HG02870 (cell line): ENCODE measurements around the gene UNC13B.
"Not testable (repeated sequence)": the region's sequence is repeated elsewhere in the genome, so short reads cannot be mapped to it uniquely, and the experiment has no call there.

Source experiments
- ATAC-seq: cut with Tn5 transposase; IDR thresholded peaks from one replicate; pipeline ENCODE4 v1.9.1; 2021; ENCODE audit warnings: mild to moderate bottlenecking, moderate library complexity; ENCODE audit not compliant: unreplicated experiment

The UNC13B gene

DNA sequence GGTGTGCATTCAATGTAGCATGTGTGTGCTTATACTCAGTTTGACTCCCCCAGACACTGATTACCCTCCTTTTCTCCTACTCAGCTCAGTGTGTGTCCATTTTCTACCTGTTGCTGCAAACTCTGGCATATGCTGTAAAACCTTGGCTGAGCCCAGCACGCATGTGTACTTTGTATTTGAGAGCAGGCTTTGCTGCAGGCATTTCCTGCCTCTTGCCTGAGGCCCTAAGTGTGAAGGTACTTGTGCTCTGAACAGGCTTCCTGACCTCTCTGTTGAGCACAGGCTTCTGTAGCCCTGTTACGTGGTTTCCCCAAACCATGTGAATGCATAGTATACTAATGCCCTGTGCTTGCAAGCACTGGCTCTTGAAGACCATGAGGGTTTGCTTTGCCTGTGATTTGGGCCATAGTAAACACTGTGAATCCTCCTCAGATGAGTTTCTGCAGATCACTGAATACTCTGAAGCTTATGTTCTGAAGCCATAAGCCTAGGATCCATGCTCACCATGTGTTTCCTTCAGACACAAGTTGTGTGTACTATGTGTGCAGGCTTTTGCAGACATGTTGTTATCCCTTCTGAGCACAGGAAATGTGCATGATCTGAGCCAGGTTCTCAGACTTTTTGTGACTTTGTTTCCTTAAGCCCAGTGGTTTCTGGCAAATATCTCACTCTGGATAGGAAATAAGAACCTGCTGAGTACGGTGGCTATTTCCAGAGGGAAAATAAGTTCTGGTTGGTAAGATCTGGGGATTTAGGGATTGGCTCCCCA is 203.2 kb downstream of the UNC13B start:
- no peak for ATAC-seq

DNA sequence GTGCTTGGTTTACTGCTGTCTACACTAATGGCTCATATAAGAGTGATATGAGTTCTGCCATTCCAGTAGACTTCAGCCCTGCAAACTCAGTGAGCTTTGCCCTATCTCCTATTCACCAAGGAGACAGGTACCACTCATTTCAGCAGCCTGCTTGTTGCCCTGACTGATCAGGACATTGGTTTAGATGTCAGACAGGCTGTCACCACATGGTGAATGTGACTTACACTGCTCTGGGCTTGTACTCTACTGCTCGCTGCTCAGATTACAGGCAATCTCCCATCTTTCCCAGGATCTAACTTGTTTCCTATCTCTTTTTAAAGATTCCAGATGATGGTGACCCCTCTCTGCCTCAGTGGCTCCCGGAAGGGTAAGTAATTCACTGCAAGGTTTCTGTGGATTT is 204.8 kb downstream of the UNC13B start:
- no peak for ATAC-seq

DNA sequence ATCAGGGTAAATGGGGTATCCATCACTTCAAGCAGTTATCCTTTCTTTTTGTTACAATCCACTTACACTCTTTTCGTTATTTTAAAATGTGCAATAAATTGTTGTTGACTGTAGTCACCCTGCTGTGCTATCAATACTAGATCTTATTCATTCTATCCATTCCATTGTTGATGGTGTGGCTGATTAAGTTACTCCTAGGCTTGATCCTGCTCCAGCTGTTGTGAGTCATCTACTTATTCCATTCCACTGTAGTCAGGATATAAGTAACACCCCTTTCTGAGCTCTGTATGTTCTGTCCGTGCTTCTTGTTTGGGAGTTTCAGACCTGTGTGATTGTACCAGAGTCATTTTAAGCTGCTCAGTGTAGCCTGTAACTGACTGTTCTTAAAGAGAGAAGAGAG is 205.6 kb downstream of the UNC13B start:
- ATAC-seq: no peak

DNA sequence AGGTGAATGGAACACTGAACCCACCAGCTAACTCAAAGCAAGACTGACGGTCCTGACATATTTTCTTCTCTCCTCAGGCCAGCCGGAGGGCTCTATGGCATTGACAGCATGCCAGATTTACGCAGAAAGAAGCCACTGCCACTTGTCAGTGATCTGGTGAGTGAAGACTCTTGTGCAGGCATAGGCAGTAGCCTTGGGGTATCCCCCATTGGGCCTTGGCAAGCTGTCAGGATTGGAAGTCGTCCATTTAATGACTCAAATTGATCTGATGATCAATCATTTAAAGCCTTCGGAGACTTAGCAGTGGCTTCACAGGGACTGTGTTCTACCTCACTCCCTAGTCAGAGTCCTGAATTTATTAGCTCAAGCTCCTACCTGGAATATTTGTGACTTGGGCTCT is 208.4 kb downstream of the UNC13B start:
- ATAC-seq: no peak

DNA sequence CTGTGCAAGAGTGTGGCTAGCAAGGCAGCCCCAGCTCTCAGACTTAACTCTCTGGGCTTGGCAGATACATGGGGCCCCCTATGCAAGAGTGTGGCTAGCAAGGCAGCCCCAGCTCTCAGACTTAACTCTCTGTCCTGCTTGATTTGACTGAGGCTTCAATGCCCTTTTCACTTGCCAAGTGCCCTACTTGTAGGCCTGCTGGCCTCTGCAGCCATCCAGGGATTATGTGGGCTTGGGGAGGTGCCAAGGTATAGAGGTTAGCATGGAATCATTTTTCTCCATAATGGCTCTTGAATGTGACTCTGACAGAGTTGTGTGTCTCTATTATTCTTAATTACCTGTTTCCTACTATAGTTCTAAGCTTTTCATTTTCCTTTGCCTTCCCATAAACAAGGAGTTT is 212.6 kb downstream of the UNC13B start:
- no peak for ATAC-seq

DNA sequence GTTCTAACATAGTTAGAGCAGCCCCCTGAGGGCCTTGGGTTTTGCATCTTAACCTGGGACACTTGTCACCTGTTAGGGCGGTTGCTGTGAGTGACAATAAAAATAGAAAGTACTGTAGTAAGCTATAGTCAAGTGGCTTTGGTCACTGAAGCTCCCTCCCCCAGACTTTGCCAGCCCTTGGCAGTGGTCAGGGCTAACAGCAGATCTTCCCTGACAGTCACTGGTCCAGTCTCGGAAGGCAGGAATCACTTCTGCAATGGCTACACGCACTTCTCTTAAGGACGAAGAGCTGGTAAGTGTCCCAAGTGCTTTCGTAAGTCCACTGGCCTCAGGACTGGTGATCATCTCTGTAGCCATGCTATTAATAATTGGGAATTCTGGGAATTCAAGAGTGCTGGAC is 213.1 kb downstream of the UNC13B start:
- ATAC-seq: no peak

DNA sequence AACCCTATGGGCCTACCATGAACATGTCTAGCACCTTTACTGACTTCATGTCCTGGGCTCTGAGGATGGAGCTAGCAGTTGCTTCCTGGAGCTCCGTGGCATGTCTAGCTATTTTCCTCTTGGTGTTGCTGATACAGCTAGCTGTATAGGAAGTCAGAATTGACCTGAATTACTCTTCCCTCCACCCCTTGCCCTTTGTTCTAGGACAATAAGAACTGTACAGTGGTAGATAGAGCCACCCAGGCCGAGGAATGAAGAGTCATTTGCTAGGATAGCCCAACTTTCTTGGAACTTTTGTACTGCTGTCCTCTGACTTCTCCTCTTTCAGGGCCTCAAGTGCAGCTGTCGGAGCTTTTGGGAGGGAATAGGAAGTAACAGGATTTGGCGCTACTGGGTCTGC is 218.2 kb downstream of the UNC13B start:
- no peak for ATAC-seq

DNA sequence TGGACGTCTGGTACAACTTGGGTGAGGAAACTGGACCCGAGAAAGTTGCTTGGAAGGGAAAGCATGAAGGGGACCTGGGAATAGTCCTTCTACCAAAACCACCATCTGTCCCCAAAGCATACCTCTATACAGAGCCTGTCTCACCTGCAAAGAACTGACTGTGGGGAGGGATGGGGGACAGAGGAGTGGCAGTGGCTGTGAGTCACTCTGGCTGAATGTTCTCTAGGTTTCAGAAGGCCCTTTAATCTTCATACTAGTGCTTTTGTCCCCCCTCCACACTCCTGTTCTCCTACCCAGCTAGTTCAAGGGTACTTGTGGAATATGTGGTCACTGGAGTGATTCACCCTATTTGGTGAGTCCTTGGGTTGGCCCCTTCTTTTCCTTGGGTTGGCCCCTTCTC is 218.8 kb downstream of the UNC13B start:
- ATAC-seq: no peak

DNA sequence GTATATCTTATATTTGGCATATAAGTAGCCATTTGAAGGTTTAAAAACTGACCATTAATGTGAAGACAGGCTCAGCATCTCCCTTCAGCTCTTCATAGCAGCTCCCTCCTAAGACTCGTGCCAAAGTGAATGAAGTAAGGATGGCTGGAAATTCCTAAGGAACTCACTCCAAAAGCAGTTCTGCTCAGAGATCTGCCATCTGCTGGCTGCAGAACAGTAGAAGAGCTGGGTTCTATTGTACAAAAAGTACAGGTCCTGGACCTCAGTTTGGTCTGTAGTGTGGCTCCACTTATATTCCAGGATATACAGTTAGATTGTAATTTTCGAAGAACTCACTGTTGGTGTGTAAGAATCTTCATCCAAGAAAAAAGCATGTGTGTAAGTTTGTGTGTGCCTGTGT is 223.2 kb downstream of the UNC13B start:
- ATAC-seq: no peak

DNA sequence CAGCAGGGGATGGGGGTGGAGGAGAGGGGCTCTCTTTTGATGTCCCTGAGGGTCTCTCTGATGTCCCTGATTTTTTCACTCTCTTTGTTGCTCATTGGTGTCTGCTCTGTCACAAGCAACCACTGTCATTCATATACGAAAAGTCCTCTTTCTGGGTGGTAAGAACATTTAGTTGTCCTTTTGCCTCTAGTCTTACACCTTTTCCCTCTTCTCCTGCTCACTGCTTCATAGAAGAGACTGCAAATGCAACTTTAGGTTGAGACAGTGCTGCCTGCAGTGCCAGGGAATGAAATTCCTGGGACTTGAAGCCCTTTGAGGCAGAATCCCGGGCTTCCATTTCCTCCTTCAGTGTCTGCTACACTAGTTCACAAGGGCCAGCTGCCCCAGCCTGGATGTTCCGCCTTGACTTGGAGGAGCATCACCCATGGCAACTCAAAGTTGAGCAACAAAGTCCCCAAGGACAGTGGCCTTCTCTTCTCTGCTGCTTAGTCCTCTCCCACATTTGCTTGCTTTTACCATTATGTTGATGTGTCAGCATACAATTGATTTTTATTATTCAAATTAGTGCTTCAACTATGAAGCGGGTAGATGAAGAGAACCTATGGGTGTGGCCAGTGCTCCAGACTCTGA is 233.4 kb downstream of the UNC13B start:
- no peak for ATAC-seq

DNA sequence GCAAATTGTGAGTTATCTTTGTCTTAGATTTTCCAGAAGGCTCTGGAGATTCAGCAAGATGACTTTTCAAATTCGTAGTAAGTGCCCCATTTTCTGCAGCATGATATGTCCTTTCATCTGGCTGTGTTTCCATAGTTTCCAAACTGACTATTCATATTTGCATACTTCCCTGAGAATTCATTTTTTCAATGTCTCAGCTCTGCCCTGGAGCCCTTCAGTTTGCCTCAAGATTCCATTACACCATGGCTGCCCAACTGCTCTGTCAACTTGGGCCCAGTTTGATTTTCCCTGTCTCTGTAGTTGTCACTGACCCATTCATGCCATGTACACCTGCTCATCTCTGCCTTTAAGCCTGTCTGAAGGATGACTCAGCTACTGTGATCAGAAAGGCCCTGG is 233.9 kb downstream of the UNC13B start:
- no peak for ATAC-seq

DNA sequence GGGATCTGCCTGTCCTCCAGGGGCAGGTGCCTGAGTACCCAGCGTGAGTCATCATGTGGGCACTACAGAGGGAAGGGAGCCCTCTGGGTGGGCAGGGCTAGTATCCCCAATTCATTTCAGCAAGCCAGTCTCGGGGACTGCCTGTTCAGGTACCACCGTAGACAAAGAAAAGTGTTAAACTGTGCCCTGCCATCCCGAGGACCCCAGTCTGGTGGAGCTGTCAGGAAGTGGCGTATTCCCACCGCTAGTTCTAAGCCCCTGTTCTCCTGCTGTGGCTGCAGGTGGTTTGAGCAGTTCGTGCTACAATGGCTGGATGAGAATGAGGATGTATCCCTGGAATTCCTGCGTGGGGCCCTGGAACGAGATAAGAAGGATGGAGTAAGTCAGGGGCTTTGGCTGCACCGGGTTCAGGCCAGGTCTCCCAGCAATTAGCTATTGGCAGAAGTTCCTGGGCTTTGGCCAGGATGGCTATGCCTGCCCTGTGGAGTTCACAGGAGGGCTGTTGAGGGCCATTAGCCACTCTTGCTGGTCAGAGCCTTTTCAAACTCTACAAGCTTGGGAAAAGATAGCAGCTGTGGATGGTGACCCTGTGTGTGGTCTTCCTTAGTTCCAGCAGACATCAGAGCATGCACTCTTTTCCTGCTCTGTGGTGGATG is 234.9 kb downstream of the UNC13B start:
- ATAC-seq: no peak

DNA sequence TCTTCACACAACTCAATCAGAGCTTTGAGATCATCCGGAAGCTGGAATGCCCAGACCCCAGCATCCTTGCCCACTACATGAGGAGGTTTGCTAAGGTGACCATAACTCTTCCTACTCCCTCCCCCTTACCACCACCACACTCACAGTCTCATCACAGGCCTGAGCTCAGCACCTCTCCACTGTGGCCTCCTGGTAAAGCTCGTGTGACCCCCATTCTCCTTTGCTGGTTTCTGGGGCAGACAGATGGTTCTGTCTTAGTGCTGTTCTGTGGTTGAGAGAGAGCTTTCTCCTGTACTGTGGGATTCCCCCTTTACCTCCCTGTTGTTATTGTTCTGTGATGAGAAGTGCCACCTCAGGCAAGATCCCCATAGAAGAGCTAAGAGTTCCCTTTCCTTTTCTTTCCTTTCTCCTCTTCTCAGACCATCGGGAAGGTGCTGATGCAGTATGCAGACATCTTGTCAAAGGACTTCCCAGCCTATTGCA is 235.4 kb downstream of the UNC13B start:
- ATAC-seq: no peak

DNA sequence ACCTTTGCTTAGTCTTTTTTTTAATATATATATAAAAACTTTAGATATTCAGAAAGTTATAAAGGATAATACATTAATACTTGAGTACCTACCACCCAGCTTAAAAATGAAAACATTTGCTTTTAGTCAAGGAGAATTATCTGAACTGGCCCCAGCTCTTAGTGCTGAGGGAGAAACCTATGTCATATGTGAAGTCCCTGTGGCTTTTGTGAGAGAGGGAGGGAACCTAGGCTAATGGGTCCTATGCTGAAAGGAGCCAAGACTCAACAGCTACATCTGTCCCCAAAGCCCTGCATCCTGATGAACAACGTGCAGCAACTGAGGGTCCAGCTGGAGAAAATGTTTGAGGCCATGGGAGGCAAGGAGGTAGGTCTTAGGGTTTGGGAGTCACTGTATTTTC is 236.1 kb downstream of the UNC13B start:
- no peak for ATAC-seq

DNA sequence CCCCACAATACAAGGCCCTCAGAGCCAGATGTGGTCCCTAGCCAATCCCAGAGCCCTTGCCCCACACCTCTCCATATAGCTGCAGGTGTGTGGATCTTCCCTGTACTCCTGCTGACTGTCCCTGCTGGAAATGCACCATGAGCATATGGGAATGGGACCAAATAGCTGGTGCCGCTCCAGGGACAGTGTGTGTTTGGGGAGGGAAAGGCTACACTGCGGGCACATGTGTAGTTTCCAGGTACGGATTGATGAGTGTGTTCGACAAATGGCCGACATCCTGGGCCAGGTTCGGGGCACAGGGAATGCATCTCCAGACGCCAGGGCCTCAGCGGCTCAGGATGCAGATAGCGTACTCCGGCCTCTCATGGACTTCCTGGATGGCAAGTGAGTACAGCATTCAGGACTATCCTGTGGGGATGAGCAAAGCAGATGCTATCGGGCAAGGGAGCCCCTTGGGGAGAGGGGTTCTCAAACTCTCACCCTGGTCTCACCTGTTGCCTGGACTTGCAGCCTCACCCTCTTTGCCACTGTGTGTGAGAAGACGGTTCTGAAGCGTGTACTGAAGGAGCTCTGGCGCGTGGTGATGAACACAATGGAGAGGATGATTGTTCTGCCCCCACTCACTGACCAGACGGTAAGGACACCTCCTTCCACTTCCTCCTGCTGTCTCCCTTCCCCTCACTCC is 237.0 kb downstream of the UNC13B start:
- no peak for ATAC-seq

DNA sequence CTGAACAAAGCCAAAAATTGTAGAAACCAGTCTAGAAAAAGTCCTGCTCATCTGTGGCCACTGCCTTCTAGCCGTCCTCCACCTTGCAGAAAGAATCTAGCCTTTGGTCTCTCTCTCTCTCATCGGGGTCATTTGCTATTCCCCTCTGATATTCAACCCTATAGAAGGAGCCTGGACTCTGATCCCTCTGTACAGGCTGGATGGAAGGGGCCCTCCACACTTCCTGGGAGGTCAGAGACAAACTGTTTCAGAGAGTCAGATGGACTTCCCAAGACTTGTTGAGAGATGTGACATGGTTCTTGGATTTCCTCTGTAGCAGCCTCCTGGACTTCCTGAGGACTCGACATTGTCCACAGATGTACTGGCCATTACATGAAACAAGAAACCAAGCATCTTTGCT is 243.1 kb downstream of the UNC13B start:
- ATAC-seq: no peak

DNA sequence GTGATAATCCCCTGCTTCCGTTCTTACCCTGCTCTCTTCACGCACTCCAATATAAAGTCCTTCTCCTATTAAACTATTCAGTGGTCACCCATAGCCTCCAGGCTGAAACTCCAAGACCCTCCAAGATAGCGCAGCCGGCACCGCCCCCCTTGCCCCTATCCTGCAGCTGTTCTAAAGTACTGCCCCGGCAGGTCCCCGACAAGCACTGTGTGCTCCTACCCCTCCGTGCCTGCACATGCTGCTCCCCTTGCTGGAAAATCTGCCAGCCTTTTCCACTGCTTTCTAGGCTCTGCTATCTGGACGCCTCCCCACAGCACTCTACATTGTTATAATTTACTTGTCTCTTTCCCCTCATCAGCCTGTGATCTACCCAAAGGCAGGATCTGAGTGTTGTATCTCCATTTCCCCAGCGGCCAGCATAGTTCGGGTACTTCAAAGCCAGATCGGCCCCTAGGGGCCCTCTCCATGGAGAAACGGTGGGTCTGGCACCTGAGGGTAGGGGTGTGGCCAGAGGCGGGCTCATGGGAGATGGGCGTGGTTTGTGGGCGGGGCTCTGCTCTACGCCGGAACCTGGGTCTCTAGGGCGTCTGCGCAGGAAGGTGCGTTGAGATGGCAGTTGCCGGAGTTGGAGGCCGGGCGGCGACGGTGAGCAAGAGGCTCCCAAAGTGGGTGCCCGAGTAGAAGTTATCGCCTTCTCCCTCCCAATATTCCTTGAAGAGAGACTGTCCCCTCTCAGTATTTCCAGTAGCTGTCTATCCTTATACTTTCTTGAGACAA is 244.6 kb downstream of the UNC13B start:
- ATAC-seq: no peak

DNA sequence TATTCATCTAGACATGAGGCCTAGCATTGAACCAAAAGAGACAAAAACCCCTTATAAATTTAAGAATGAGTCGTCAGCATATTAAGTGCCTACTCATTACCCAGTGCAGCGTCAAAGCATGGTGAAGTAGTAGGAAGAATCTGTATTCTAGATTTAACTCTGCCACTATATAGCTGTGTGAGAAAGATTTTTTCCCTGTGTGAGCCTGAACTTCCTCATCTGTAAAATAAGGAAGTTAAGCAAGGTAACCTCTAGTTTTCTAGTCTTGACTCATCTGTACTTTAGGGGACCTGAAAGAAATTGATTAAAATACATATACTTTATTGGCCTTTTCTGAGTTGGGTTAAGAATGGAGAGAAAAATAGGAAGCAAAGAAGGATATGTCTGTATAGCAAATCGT is 246.0 kb downstream of the UNC13B start:
- ATAC-seq: no peak

DNA sequence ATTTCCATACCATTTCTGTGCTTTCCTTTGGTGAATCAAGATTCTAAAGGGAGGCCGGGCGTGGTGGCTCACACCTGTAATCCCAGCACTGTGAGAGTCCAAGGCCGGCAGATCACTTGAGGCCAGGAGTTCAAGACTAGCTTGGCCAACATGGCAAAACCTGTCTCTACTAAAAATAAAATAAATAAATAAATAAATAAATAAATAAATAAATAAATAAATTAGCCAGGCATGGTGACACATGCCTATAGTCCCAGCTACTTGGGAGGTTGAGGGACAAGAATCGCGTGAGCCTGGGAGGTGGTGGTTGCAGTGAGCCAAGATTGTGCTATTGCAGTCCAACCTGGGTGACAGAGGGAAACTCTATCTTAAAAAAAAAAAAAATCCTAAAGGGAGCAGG is 247.6 kb downstream of the UNC13B start:
- ATAC-seq: not testable (repeated sequence)

DNA sequence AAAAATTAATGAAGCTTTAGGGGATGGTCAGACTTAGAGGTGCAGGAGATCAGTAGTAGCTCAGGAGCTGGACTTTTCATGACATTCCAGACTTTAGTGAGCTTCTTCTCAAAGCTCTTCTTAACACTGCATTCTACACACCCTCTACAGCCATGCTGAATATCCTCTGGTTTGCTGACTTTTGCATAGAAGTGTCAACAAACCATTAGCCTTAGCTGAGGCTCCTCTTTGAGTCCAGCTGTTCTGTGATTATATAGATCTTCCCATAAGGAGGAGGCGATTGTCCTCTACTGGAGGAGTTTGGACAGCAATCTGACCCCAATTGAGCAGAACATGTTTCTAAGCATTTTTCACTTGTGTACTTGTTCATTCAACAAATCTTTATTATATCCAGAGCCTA is 253.1 kb downstream of the UNC13B start:
- no peak for ATAC-seq
